NB4 (cell line): ENCODE measurements around the gene SSNA1.

Source experiments
- DNase-seq: peaks from one replicate; pipeline ENCODE4 v3.0.0; 2010; ENCODE audit warnings: low read depth
- H3K4me3 ChIP-seq: one replicate; pipeline ENCODE4 v1.5.1; 2011; ENCODE audit warnings: mild to moderate bottlenecking, low read depth, low read length, moderate library complexity
- MYC ChIP-seq: IDR thresholded peaks from 2 replicates; pipeline ENCODE4 v1.6.1; 2011; ENCODE audit warnings: low read depth, low read length
- POLR2A ChIP-seq: IDR thresholded peaks from 2 replicates; pipeline ENCODE4 v1.6.1; 2011; ENCODE audit warnings: mild to moderate bottlenecking; ENCODE audit not compliant: insufficient read length; ENCODE audit errors: extremely low read depth
- TF ChIP-seq, protein P1 (sequence below): IDR thresholded peaks from 2 replicates; pipeline ENCODE4 v1.6.1; 2011; ENCODE audit warnings: low read depth, low read length
- TF ChIP-seq, protein P2 (sequence below): IDR thresholded peaks from one replicate; pipeline ENCODE4 v1.5.1; 2012; ENCODE audit warnings: low read depth, low read length

Gene SSNA1

DNA sequence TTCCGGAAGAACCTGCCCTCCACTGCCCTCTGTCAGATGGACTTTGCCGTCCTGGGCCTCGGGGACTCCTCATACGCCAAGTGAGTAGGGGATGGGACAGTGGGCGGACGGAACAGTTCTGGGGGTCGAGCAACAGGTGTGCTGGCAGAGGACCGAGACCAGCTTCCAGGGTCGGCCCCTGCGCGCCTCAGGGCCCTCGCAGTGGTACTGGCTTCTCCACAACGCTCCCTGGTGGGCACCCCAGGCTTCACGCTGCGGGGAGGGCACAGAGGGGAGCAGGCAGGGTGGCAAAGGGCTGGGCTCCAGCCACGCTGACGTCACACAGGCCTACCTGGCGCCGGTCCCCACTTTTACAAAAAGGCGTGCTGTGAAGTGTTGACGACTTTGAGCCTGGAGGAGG lies 24.0 kb downstream of the SSNA1 start:
- TF ChIP-seq POLR2A (no peak), MYC (no peak)
- TF ChIP-seq, protein P1, sequence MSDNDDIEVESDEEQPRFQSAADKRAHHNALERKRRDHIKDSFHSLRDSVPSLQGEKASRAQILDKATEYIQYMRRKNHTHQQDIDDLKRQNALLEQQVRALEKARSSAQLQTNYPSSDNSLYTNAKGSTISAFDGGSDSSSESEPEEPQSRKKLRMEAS, result no peak
- TF ChIP-seq, protein P2, sequence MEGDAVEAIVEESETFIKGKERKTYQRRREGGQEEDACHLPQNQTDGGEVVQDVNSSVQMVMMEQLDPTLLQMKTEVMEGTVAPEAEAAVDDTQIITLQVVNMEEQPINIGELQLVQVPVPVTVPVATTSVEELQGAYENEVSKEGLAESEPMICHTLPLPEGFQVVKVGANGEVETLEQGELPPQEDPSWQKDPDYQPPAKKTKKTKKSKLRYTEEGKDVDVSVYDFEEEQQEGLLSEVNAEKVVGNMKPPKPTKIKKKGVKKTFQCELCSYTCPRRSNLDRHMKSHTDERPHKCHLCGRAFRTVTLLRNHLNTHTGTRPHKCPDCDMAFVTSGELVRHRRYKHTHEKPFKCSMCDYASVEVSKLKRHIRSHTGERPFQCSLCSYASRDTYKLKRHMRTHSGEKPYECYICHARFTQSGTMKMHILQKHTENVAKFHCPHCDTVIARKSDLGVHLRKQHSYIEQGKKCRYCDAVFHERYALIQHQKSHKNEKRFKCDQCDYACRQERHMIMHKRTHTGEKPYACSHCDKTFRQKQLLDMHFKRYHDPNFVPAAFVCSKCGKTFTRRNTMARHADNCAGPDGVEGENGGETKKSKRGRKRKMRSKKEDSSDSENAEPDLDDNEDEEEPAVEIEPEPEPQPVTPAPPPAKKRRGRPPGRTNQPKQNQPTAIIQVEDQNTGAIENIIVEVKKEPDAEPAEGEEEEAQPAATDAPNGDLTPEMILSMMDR, result no peak
- H3K4me3 ChIP-seq, result no peak overlapping the region
- no peak for DNase-seq

DNA sequence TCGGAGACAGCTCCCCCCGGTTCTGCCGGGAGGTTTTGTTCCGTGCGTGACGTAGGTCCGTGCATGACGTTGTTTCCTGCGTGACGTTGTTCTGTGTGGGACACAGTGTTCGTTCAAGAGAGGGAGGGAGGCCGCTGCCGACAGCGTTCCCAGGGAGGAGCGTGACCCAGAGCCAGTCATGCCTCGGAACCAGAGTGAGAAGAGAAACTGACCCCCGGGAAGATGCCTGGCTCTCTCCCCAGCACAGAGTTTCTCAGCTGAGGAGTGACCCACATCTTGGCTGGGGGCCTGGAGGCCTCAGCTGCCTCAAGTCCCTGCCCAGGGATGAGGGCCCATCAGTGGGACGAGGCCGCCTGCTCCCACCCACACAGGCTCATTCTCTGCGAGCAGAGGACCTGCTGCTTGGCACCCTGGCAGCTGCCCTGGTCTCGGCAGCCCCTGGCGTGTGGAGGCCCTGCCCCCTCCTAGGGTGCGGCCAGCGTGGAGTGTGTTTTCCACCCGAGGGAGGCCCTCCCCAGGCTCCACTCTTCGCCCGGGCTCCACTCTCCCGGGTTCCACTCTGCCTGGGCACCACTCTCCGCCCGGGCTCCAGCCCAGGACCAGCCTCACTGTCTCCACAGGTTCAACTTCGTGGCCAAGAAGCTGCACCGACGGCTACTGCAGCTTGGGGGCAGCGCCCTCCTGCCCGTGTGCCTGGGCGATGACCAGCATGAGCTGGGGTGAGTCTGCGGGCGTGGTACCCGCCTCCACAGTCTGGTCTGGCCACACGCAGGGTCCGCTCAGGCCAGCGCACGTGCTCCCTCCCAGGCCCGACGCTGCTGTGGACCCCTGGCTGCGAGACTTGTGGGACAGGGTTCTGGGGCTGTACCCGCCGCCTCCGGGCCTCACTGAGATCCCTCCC lies 24.9 kb downstream of the SSNA1 start:
- no peak overlapping the region for H3K4me3 ChIP-seq
- no peak for TF ChIP-seq POLR2A
- TF ChIP-seq, protein P1, result no peak
- TF ChIP-seq, protein P2, result no peak
- TF ChIP-seq MYC, result no peak

DNA sequence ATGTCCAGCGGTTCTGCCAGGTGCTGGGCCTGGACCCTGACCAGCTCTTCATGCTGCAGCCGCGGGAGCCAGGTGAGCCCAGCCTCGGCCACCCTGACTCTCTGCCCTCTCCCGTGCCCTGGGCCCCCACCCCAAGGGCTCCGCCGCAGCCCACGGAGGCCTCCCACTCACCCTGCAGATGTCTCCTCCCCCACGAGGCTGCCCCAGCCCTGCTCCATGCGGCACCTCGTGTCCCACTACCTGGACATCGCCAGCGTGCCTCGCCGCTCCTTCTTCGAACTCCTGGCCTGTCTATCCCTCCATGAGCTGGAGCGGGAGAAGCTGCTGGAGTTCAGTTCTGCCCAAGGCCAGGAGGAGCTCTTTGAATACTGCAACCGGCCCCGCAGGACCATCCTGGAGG lies 26.1 kb downstream of the SSNA1 start:
- no peak overlapping the region for H3K4me3 ChIP-seq
- DNase-seq, result no peak
- TF ChIP-seq MYC (no peak), POLR2A (no peak)
- TF ChIP-seq, protein P1, result no peak
- TF ChIP-seq, protein P2, result no peak

More for the DNA sequence above, 24.9 kb downstream of the SSNA1 start:
- DNase-seq, result no peak

DNA sequence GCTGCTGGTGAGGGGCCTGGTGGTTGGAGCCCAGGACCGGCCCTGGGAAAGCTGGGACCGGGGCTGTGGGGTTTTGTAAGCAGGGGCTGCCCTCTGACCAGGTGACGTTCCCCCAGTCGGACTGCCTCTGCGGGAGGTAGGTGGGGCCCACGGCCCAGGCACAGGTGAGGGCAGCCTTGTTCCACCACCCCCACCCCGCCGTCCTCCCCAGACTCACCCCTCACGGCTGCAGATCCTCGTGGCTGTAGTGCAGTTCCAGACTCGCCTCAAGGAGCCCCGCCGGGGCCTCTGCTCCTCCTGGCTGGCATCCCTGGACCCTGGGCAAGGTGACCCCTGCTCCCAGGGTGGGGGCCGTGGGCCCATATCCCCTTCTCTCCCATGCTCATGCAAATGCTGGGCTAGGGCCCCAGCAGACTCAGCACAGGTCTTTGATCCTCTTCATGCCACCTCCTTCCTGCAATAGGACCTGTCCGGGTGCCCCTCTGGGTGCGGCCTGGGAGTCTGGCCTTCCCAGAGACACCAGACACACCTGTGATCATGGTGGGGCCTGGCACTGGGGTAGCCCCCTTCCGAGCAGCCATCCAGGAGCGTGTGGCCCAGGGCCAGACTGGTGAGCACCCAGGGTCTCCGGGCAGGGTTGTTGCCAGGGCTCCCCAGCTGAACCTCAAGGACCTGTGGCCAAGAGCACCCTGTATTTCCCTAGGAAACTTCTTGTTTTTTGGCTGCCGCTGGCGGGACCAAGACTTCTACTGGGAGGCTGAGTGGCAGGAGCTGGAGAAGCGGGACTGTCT lies 26.9 kb downstream of the SSNA1 start:
- no peak for DNase-seq
- TF ChIP-seq, protein P2, result no peak
- TF ChIP-seq, protein P1, result no peak
- TF ChIP-seq MYC (no peak), POLR2A (no peak)

DNA sequence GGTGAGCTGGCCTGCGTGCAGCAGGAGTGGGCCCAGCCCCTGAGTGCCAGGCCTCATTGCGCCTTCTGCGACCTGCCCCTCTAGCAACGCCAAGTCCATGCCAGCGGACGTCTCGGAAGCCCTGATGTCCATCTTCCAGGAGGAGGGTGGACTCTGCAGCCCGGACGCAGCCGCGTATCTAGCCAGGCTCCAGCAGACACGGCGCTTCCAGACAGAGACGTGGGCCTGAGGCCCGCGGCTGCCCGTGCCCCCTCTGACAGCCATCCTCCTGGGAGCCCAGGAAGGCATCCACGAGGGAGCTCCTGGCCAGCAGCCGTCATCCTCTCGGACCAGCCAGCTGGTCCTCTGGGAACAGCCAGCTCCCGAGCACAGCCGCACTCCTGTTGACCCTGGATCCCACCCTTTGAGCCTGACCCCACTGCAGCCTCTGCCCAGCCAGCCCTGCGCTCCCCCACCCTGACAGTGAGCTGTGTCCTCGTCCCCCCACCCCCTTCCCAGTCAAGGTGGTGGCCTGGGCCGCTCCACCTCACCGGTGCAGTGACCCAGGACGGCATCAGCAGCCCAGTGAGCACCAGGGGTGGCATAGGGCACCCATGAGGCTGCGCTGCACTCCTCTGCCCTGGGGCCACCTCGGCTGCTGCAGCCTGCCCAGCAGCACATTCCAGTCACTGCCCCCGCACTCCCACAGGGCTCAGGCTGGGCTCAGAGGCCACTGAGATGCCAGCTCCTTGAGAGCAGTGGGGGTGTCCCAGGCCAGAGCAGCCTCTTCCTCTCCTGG lies 27.9 kb downstream of the SSNA1 start:
- DNase-seq, result no peak

More for the DNA sequence above, 26.9 kb downstream of the SSNA1 start:
- H3K4me3 ChIP-seq, result no peak overlapping the region

More for the DNA sequence above, 27.9 kb downstream of the SSNA1 start:
- TF ChIP-seq, protein P1, result no peak
- no peak for TF ChIP-seq MYC
- TF ChIP-seq, protein P2, result no peak
- TF ChIP-seq POLR2A, result no peak
- H3K4me3 ChIP-seq, result no peak overlapping the region
